ENCODE results near the gene PSMF1.

The PSMF1 gene

GRCh38 chr20:1165521-1165920 lies 47.1 kb downstream of the PSMF1 start:
- no peak for DNase-seq

GRCh38 chr20:1165941-1166340 lies 47.5 kb downstream of the PSMF1 start:
- DNase-seq: no peak

- no peak for DNase-seq
Measured at GRCh38 chr20:1166948-1167720, 48.7 kb downstream of the PSMF1 start.

GRCh38 chr20:1169224-1169623 lies 50.8 kb downstream of the PSMF1 start:
- DNase-seq: no peak

- no peak for DNase-seq
Measured at GRCh38 chr20:1171461-1172093, 53.2 kb downstream of the PSMF1 start.

GRCh38 chr20:1173698-1174097 lies 55.3 kb downstream of the PSMF1 start:
- no peak for DNase-seq

- no peak for DNase-seq
Measured at GRCh38 chr20:1174787-1175186, 56.4 kb downstream of the PSMF1 start.

- DNase-seq: no peak
Measured at GRCh38 chr20:1177680-1178079, 59.3 kb downstream of the PSMF1 start.

- DNase-seq: no peak
Measured at GRCh38 chr20:1178103-1178502, 59.7 kb downstream of the PSMF1 start.

- no peak for DNase-seq
Measured at GRCh38 chr20:1178623-1179022, 60.2 kb downstream of the PSMF1 start.

GRCh38 chr20:1180949-1181348 lies 62.5 kb downstream of the PSMF1 start:
- no peak for DNase-seq

GRCh38 chr20:1182106-1182505 lies 63.7 kb downstream of the PSMF1 start:
- DNase-seq: no peak

- no peak for DNase-seq
Measured at GRCh38 chr20:1183153-1183552, 64.8 kb downstream of the PSMF1 start.

- DNase-seq: no peak
Measured at GRCh38 chr20:1184260-1184637, 65.8 kb downstream of the PSMF1 start.

GRCh38 chr20:1184638-1185315 lies 66.4 kb downstream of the PSMF1 start, which contains the start of gene TMEM74B:
Gene TMEM74B, minus strand, starts transcription at chr20:1184981. Its CDS starts 1,180 bp downstream, at chr20:1183801.
- no peak for DNase-seq

- no peak for DNase-seq
Measured at GRCh38 chr20:1185316-1185741, 66.9 kb downstream of the PSMF1 start.

GRCh38 chr20:1185790-1186334 lies 67.5 kb downstream of the PSMF1 start:
- no peak for DNase-seq

- no peak for DNase-seq
Measured at GRCh38 chr20:1186367-1186991, 68.1 kb downstream of the PSMF1 start.

GRCh38 chr20:1187605-1188171 lies 69.3 kb downstream of the PSMF1 start:
- no peak for DNase-seq

- no peak for DNase-seq
Measured at GRCh38 chr20:1188347-1188746, 69.9 kb downstream of the PSMF1 start.

- DNase-seq: no peak
Measured at GRCh38 chr20:1189827-1190226, 71.4 kb downstream of the PSMF1 start.

GRCh38 chr20:1190847-1191246 lies 72.4 kb downstream of the PSMF1 start:
- DNase-seq: no peak

GRCh38 chr20:1191299-1191698 lies 72.9 kb downstream of the PSMF1 start:
- no peak for DNase-seq

Measured in midbrain (tissue), 1 donor.